ENCODE results near the gene THOC7. TPM values are rescaled to one million over a fixed set of nuclear protein-coding genes. Genes with fewer than 3 reads are reported as not detected.

THOC7 gene
- 67.3 and 76.3 TPM in 2 replicates for total RNA-seq

- no peak for DNase-seq (ENCODE audit: low read depth)
- peak within 1 kb of the TSS; percentile 88 for H3K4me3 ChIP-seq (ENCODE audit: low read depth, low read length)
- TF ChIP-seq CTCF (conservative IDR thresholded peaks at IDR 0.05; ENCODE audit: low read depth, low read length) = no peak
These were observed at the start of gene THOC7, which contains the start of gene ATXN7 for GRCh38 chr3:63863150-63864007. THOC7 (minus strand) TSS chr3:63863805; CDS start chr3:63863790, 15 bp downstream. ATXN7 (plus strand) TSS chr3:63863867; CDS start chr3:63912599, 48,732 bp downstream.

GRCh38 chr3:63912768-63913588 lies 49.4 kb upstream of the THOC7 start:
- peak overlapping the region; percentile 73 for H3K4me3 ChIP-seq (ENCODE audit: low read depth, low read length)
- TF ChIP-seq CTCF (conservative IDR thresholded peaks at IDR 0.05; ENCODE audit: low read depth, low read length) = no peak
- no peak for DNase-seq (ENCODE audit: low read depth)

DNA sequence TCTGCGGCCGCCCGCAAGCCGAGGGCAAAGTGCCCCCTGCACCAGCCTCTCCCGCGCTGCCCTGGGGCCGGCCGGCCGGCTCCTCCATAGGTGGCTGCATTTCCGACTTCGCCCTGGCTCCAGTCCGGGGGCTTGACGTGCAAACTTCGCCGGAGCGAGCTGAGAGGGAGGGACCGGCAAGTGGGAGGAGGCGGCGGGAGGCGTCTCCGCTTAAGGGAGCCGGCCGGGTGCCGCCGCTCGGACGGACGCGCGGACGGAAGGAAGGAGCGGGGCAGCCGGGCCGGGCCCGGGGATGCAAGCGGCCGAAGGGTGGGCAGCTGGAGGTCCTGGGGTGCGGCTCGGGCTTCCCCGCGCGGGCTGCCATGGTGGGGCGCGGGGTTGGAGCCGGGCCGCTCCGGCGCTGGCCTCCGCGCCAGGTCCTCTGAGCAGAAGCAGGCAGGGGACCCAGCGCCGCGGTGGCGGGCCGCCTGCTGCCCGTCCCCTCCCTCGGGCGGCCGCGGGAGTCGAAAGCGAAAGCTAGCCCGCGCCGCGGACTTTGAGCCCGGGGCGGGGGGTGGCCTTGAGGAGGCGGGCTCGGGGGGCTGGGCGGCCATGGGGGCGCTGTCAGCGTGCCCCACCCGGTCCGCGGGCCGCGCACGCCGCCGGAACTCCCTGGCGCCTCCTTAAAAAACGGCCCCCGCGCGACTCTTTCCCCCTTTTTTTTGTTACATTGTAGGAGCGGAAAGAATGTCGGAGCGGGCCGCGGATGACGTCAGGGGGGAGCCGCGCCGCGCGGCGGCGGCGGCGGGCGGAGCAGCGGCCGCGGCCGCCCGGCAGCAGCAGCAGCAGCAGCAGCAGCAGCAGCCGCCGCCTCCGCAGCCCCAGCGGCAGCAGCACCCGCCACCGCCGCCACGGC lies 48.5 kb upstream of the THOC7 start, which contains the start of gene SCAANT1:
Gene SCAANT1 (minus strand): TSS at position 511 of the 895 bp plus-strand sequence.
- DNase-seq (ENCODE audit: low read depth) = no peak
- H3K4me3 ChIP-seq (ENCODE audit: low read depth, low read length) = peak within 1 kb of the TSS; percentile 73
- TF ChIP-seq CTCF (conservative IDR thresholded peaks at IDR 0.05; ENCODE audit: low read depth, low read length) = no peak

DNA sequence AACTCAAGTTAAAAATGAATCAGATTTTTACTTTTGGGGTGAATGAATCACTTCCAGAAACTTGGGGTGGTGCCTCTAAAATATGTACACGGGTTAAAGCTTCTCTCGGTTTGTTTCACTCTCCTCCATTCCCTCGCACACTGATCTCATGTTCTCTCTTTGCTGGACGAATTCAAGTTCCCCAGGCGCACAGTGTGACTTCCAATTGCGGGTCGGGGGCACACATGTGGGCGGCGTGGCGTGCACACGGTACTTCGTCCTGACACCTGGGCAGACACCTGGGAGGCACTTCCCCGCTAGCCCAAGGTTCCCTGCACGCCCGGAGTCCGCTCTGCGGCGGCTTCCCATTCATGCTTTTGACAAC lies 47.9 kb upstream of the THOC7 start:
- DNase-seq (ENCODE audit: low read depth) = no peak
- peak overlapping the region; percentile 73 for H3K4me3 ChIP-seq (ENCODE audit: low read depth, low read length)
- TF ChIP-seq CTCF (conservative IDR thresholded peaks at IDR 0.05; ENCODE audit: low read depth, low read length) = no peak

DNA sequence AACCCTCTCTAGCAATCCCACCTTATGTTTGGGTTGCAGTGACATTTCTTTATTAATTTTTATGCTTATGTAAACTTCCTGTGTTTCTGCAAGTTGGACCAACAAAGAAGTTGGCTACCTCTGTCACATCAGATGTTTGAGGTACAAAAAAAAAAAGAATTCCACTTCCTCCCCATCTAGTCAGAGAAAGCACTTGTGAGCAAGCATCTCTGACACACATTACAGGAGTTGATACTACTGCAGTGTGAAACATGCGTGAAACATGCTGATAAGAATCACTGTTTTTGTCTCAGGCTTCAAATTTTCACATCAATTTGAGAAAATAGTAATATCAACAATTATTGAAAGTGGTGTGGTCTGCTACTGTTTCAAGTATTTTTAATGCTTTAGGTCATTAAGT lies 47.3 kb upstream of the THOC7 start:
- no peak for DNase-seq (ENCODE audit: low read depth)
- TF ChIP-seq CTCF (conservative IDR thresholded peaks at IDR 0.05; ENCODE audit: low read depth, low read length) = no peak
- peak overlapping the region; percentile 73 for H3K4me3 ChIP-seq (ENCODE audit: low read depth, low read length)

DNA sequence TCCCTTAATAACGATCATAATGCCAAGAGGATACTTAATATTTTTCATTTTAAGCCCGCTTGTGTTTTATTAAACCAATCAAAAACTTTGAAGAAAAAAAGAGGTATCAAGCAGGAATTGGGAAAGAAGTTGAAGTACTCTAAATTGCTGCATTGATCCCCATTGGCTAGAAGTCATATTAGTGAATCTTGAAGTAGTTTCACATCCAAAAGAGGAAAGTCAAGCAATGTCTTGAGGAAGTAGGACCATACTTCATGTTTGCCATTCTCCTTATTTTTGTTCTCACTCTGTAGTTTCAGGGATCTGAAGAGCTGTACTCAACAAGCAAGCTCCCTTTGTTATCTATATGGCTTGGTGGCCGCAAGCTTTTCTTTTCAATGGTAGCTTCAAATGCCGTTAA lies 46.4 kb upstream of the THOC7 start:
- no peak for TF ChIP-seq CTCF (conservative IDR thresholded peaks at IDR 0.05; ENCODE audit: low read depth, low read length)
- H3K4me3 ChIP-seq (ENCODE audit: low read depth, low read length) = no peak overlapping the region
- DNase-seq (ENCODE audit: low read depth) = no peak
